ENCODE results near the gene EIF4EBP3.
"Not testable (repeated sequence)": the region's sequence is repeated elsewhere in the genome, so short reads cannot be mapped to it uniquely, and the experiment has no call there.

Gene EIF4EBP3

GRCh38 chr5:140579188-140579747 lies 31.8 kb downstream of the EIF4EBP3 start:
- H3K36me3 ChIP-seq (ENCODE audit: control insufficient read depth, insufficient read depth, low read length); H3K4me3 ChIP-seq (ENCODE audit: extremely low read depth, insufficient read depth, low read length, poor library complexity, severe bottlenecking); H3K27ac ChIP-seq (ENCODE audit: low read depth, low read length, severe bottlenecking); H3K9me3 ChIP-seq (ENCODE audit: control insufficient read depth, low read length); H3K4me1 ChIP-seq (ENCODE audit: control insufficient read depth, insufficient read depth, low read length, poor library complexity, severe bottlenecking): not testable (repeated sequence)
- WGBS, 2 experiments (ENCODE audit: insufficient coverage in 2 of 2): 60 to 81% methylated on average over 1 to 4 of the region's 6 CpGs

GRCh38 chr5:140587495-140587894 lies 40.0 kb downstream of the EIF4EBP3 start:
- Histone ChIP-seq H3K4me1 (ENCODE audit: control insufficient read depth, insufficient read depth, low read length, poor library complexity, severe bottlenecking) (peaks cover 10% of the 10 kb centered on the region), H3K27ac (ENCODE audit: low read depth, low read length, severe bottlenecking) (no peak overlapping the region), H3K36me3 (ENCODE audit: control insufficient read depth, insufficient read depth, low read length) (no peaks in the 10 kb centered on the region), H3K9me3 (ENCODE audit: control insufficient read depth, low read length) (peaks cover 3% of the 10 kb centered on the region), H3K4me3 (ENCODE audit: extremely low read depth, insufficient read depth, low read length, poor library complexity, severe bottlenecking) (no peak overlapping the region)
- 82 to 100% methylated on average over 1 of the region's 1 CpG for WGBS, 2 experiments (ENCODE audit: insufficient coverage in 2 of 2)

GRCh38 chr5:140588311-140589070 lies 41.0 kb downstream of the EIF4EBP3 start:
- WGBS, 2 experiments (ENCODE audit: insufficient coverage in 2 of 2): 80 to 100% methylated on average over 1 to 2 of the region's 5 CpGs
- H3K36me3 ChIP-seq (ENCODE audit: control insufficient read depth, insufficient read depth, low read length): no peaks in the 10 kb centered on the region
- H3K4me3 ChIP-seq (ENCODE audit: extremely low read depth, insufficient read depth, low read length, poor library complexity, severe bottlenecking): no peak overlapping the region
- peaks cover 10% of the 10 kb centered on the region for H3K4me1 ChIP-seq (ENCODE audit: control insufficient read depth, insufficient read depth, low read length, poor library complexity, severe bottlenecking)
- no peak overlapping the region for H3K27ac ChIP-seq (ENCODE audit: low read depth, low read length, severe bottlenecking)
- H3K9me3 ChIP-seq (ENCODE audit: control insufficient read depth, low read length): no peaks in the 10 kb centered on the region

- no peak overlapping the region for H3K4me3 ChIP-seq (ENCODE audit: extremely low read depth, insufficient read depth, low read length, poor library complexity, severe bottlenecking)
- WGBS, 2 experiments (ENCODE audit: insufficient coverage in 2 of 2): 89 to 91% methylated on average over 3 to 6 of the region's 7 CpGs
- no peaks in the 10 kb centered on the region for H3K36me3 ChIP-seq (ENCODE audit: control insufficient read depth, insufficient read depth, low read length)
- H3K4me1 ChIP-seq (ENCODE audit: control insufficient read depth, insufficient read depth, low read length, poor library complexity, severe bottlenecking): peaks cover 10% of the 10 kb centered on the region
- H3K27ac ChIP-seq (ENCODE audit: low read depth, low read length, severe bottlenecking): no peak overlapping the region
- H3K9me3 ChIP-seq (ENCODE audit: control insufficient read depth, low read length): no peaks in the 10 kb centered on the region
Observed at GRCh38 chr5:140590861-140591260, 43.4 kb downstream of the EIF4EBP3 start.

- WGBS, 2 experiments (ENCODE audit: insufficient coverage in 2 of 2): 77 to 92% methylated on average over 3 to 4 of the region's 5 CpGs
- Histone ChIP-seq H3K4me3 (ENCODE audit: extremely low read depth, insufficient read depth, low read length, poor library complexity, severe bottlenecking) (no peak overlapping the region), H3K27ac (ENCODE audit: low read depth, low read length, severe bottlenecking) (no peak overlapping the region), H3K4me1 (ENCODE audit: control insufficient read depth, insufficient read depth, low read length, poor library complexity, severe bottlenecking) (peaks cover 10% of the 10 kb centered on the region), H3K9me3 (ENCODE audit: control insufficient read depth, low read length) (no peaks in the 10 kb centered on the region), H3K36me3 (ENCODE audit: control insufficient read depth, insufficient read depth, low read length) (no peaks in the 10 kb centered on the region)
Observed at GRCh38 chr5:140591747-140592372, 44.4 kb downstream of the EIF4EBP3 start.

GRCh38 chr5:140593070-140593469 lies 45.6 kb downstream of the EIF4EBP3 start:
- H3K36me3 ChIP-seq (ENCODE audit: control insufficient read depth, insufficient read depth, low read length); H3K9me3 ChIP-seq (ENCODE audit: control insufficient read depth, low read length); H3K4me3 ChIP-seq (ENCODE audit: extremely low read depth, insufficient read depth, low read length, poor library complexity, severe bottlenecking); H3K27ac ChIP-seq (ENCODE audit: low read depth, low read length, severe bottlenecking); H3K4me1 ChIP-seq (ENCODE audit: control insufficient read depth, insufficient read depth, low read length, poor library complexity, severe bottlenecking): not testable (repeated sequence)
- WGBS, 2 experiments (ENCODE audit: insufficient coverage in 2 of 2): 93% methylated on average over 7 of the region's 14 CpGs; no CpG with 5 or more reads in 1 of the 2 experiments

GRCh38 chr5:140594169-140594568 lies 46.7 kb downstream of the EIF4EBP3 start:
- Histone ChIP-seq H3K36me3 (ENCODE audit: control insufficient read depth, insufficient read depth, low read length) (no peaks in the 10 kb centered on the region), H3K4me3 (ENCODE audit: extremely low read depth, insufficient read depth, low read length, poor library complexity, severe bottlenecking) (no peak overlapping the region), H3K9me3 (ENCODE audit: control insufficient read depth, low read length) (no peaks in the 10 kb centered on the region), H3K4me1 (ENCODE audit: control insufficient read depth, insufficient read depth, low read length, poor library complexity, severe bottlenecking) (peaks cover 10% of the 10 kb centered on the region), H3K27ac (ENCODE audit: low read depth, low read length, severe bottlenecking) (no peak overlapping the region)
- WGBS, 2 experiments (ENCODE audit: insufficient coverage in 2 of 2): 88 to 92% methylated on average over 6 of the region's 6 CpGs

- Histone ChIP-seq H3K27ac (ENCODE audit: low read depth, low read length, severe bottlenecking) (no peak overlapping the region), H3K4me1 (ENCODE audit: control insufficient read depth, insufficient read depth, low read length, poor library complexity, severe bottlenecking) (peaks cover 10% of the 10 kb centered on the region), H3K9me3 (ENCODE audit: control insufficient read depth, low read length) (no peaks in the 10 kb centered on the region), H3K36me3 (ENCODE audit: control insufficient read depth, insufficient read depth, low read length) (no peaks in the 10 kb centered on the region), H3K4me3 (ENCODE audit: extremely low read depth, insufficient read depth, low read length, poor library complexity, severe bottlenecking) (no peak overlapping the region)
- 85 to 92% methylated on average over 2 to 3 of the region's 5 CpGs for WGBS, 2 experiments (ENCODE audit: insufficient coverage in 2 of 2)
Observed at GRCh38 chr5:140595538-140596300, 48.3 kb downstream of the EIF4EBP3 start.

GRCh38 chr5:140596321-140596741 lies 48.9 kb downstream of the EIF4EBP3 start:
- no peak overlapping the region for H3K4me3 ChIP-seq (ENCODE audit: extremely low read depth, insufficient read depth, low read length, poor library complexity, severe bottlenecking)
- H3K9me3 ChIP-seq (ENCODE audit: control insufficient read depth, low read length): no peaks in the 10 kb centered on the region
- H3K36me3 ChIP-seq (ENCODE audit: control insufficient read depth, insufficient read depth, low read length): no peaks in the 10 kb centered on the region
- peaks cover 10% of the 10 kb centered on the region for H3K4me1 ChIP-seq (ENCODE audit: control insufficient read depth, insufficient read depth, low read length, poor library complexity, severe bottlenecking)
- no peak overlapping the region for H3K27ac ChIP-seq (ENCODE audit: low read depth, low read length, severe bottlenecking)
- 83 to 86% methylated on average over 1 of the region's 1 CpG for WGBS, 2 experiments (ENCODE audit: insufficient coverage in 2 of 2)

- H3K4me1 ChIP-seq (ENCODE audit: control insufficient read depth, insufficient read depth, low read length, poor library complexity, severe bottlenecking): no peaks in the 10 kb centered on the region
- H3K4me3 ChIP-seq (ENCODE audit: extremely low read depth, insufficient read depth, low read length, poor library complexity, severe bottlenecking): no peak overlapping the region
- H3K9me3 ChIP-seq (ENCODE audit: control insufficient read depth, low read length): no peaks in the 10 kb centered on the region
- WGBS, 2 experiments (ENCODE audit: insufficient coverage in 2 of 2): 90 to 100% methylated on average over 1 of the region's 2 CpGs
- H3K27ac ChIP-seq (ENCODE audit: low read depth, low read length, severe bottlenecking): no peak overlapping the region
- H3K36me3 ChIP-seq (ENCODE audit: control insufficient read depth, insufficient read depth, low read length): no peaks in the 10 kb centered on the region
Observed at GRCh38 chr5:140598836-140599235, 51.4 kb downstream of the EIF4EBP3 start.

All from mesodermal cell (in vitro differentiated cells).